ENCODE data around the gene SYMPK. TPM values are rescaled to one million over a fixed set of nuclear protein-coding genes. Genes with fewer than 3 reads are reported as not detected.
A peak's percentile ranks its signal among the peaks of the same experiment; 100 is the strongest.

The SYMPK gene
- total RNA-seq, 1 experiment from 2014 or later = 86.2 TPM

DNA sequence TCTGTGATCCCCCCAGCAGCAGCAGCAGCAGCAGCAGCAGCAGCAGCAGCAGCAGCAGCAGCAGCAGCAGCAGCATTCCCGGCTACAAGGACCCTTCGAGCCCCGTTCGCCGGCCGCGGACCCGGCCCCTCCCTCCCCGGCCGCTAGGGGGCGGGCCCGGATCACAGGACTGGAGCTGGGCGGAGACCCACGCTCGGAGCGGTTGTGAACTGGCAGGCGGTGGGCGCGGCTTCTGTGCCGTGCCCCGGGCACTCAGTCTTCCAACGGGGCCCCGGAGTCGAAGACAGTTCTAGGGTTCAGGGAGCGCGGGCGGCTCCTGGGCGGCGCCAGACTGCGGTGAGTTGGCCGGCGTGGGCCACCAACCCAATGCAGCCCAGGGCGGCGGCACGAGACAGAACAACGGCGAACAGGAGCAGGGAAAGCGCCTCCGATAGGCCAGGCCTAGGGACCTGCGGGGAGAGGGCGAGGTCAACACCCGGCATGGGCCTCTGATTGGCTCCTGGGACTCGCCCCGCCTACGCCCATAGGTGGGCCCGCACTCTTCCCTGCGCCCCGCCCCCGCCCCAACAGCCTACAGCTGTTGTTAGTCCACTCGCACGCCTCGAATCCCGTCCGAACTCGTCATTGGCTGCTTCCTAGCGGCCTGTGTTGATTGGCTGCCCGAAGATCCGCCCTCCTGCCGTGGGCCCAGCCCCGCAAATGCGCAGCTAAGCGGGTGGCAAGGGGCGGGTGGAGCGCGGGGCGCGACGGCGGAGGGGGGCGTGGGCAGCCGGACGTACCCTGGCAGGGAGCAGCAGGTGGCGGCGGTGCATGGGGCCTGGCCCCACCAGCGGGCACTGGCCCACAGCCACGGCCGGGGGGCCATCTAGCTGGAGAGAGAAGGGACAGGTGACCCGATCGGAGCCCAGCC, 92.5 kb downstream of the SYMPK start:
- POLR2A ChIA-PET = interaction anchor here (0.5 to 5.9 kb wide), 30 partner anchors 11 to 942 kb away, joined by 3 to 152 read pairs (median 5); partner anchors contain the start of genes CCDC61, DMPK, DMWD and FBXO46
- Mint-ChIP-seq H3K27ac (ENCODE audit: low read depth, unreplicated experiment) (peak overlapping the region; percentile 82), H3K9me3 (ENCODE audit: unreplicated experiment) (no peaks in the 10 kb centered on the region), H3K27me3 (ENCODE audit: insufficient read depth, unreplicated experiment) (no peaks in the 10 kb centered on the region), H3K36me3 (ENCODE audit: insufficient read depth, unreplicated experiment) (peaks cover 42% of the 10 kb centered on the region), H3K4me1 (ENCODE audit: insufficient read depth, unreplicated experiment) (peaks cover 12% of the 10 kb centered on the region), H3K4me3 (ENCODE audit: unreplicated experiment) (peak overlapping the region; percentile 84)
- TF ChIP-seq, protein P1, sequence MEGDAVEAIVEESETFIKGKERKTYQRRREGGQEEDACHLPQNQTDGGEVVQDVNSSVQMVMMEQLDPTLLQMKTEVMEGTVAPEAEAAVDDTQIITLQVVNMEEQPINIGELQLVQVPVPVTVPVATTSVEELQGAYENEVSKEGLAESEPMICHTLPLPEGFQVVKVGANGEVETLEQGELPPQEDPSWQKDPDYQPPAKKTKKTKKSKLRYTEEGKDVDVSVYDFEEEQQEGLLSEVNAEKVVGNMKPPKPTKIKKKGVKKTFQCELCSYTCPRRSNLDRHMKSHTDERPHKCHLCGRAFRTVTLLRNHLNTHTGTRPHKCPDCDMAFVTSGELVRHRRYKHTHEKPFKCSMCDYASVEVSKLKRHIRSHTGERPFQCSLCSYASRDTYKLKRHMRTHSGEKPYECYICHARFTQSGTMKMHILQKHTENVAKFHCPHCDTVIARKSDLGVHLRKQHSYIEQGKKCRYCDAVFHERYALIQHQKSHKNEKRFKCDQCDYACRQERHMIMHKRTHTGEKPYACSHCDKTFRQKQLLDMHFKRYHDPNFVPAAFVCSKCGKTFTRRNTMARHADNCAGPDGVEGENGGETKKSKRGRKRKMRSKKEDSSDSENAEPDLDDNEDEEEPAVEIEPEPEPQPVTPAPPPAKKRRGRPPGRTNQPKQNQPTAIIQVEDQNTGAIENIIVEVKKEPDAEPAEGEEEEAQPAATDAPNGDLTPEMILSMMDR (IDR thresholded peaks at IDR 0.05; ENCODE audit: unreplicated experiment) = peak; percentile 86
- CTCF ChIA-PET = interaction anchor here (0.5 to 2.3 kb wide), 14 partner anchors 12 to 871 kb away, joined by 3 to 20 read pairs (median 4); partner anchors contain the start of genes DMPK, DMWD and FBXO46
- no TSS peak for BruUV-seq (replicated peaks)
- intact Hi-C loops (cut with micrococcal nuclease) = loop anchor here (1.0 to 2.0 kb wide), 3 partner anchors 9 to 112 kb away; no protein-coding TSS in a partner anchor
- DNase-seq (ENCODE audit: unreplicated experiment) = peak; percentile 99

DNA sequence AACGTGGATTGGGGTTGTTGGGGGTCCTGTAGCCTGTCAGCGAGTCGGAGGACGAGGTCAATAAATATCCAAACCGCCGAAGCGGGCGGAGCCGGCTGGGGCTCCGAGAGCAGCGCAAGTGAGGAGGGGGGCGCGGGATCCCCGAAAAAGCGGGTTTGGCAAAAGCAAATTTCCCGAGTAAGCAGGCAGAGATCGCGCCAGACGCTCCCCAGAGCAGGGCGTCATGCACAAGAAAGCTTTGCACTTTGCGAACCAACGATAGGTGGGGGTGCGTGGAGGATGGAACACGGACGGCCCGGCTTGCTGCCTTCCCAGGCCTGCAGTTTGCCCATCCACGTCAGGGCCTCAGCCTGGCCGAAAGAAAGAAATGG, 93.1 kb downstream of the SYMPK start:
- H3K27ac Mint-ChIP-seq (ENCODE audit: low read depth, unreplicated experiment) = peak overlapping the region; percentile 82
- H3K36me3 Mint-ChIP-seq (ENCODE audit: insufficient read depth, unreplicated experiment) = peaks cover 37% of the 10 kb centered on the region
- ChIA-PET CTCF (interaction anchor here (0.6 to 2.3 kb wide), 16 partner anchors 12 to 872 kb away, joined by 3 to 20 read pairs (median 4); partner anchors contain the start of genes DMPK, DMWD and FBXO46), POLR2A (interaction anchor here (0.6 to 5.9 kb wide), 34 partner anchors 11 to 942 kb away, joined by 3 to 152 read pairs (median 6); partner anchors contain the start of genes CCDC61, DMPK, DMWD and FBXO46)
- H3K27me3 Mint-ChIP-seq (ENCODE audit: insufficient read depth, unreplicated experiment) = no peaks in the 10 kb centered on the region
- peak overlapping the region; percentile 84 for H3K4me3 Mint-ChIP-seq (ENCODE audit: unreplicated experiment)
- intact Hi-C loops (cut with micrococcal nuclease) = loop anchor here (1.0 to 2.0 kb wide), 4 partner anchors 9 to 113 kb away; partner anchors contain the start of gene QPCTL
- no peaks in the 10 kb centered on the region for H3K9me3 Mint-ChIP-seq (ENCODE audit: unreplicated experiment)
- no TSS peak for BruUV-seq (replicated peaks)
- H3K4me1 Mint-ChIP-seq (ENCODE audit: insufficient read depth, unreplicated experiment) = peaks cover 12% of the 10 kb centered on the region
- peak; percentile 56 for DNase-seq (ENCODE audit: unreplicated experiment)
- TF ChIP-seq, protein P1 (IDR thresholded peaks at IDR 0.05; ENCODE audit: unreplicated experiment) = no peak

DNA sequence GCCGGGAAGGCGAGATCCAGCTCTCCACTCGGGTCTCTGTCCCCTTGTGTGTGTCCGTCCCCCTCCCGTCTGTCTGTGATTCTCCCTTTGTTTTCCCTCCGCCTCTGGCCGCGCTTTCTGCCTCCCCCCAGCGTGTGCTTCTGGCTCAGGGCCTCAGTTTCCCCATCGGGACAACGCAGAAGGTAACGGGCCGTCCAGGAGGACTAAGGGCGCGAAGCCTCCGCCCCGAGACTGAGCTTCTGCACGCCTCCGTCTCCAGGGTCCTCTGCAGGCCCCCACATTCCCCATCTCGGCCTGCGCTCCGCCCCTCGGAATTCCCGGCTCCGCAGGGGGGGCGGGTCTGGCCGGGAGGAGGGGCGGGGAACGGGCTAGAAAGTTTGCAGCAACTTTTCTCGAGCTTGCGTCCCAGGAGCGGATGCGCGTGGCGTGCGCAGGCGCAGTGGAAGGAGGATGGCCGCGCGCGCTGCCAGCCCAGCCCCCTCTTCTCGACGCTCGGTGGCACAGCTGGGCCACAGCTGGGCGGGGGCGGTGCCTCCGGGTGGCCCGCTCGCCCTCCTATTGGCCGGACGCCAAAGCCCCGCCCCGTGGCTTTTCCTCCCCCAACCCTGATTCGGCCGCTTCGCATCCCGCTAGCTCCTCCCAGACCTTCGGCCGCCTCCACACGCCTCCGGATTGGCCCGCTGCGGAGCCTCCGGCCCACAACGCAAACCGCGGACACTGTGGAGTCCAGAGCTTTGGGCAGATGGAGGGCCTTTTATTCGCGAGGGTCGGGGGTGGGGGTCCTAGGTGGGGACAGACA, 93.8 kb downstream of the SYMPK start, which contains the start of gene SIX5:
SIX5 (minus strand) TSS at position 269 of the 799 bp plus-strand sequence. CDS start 408 bp downstream, outside the sequence.
- peak within 1 kb of the TSS; percentile 82 for H3K27ac Mint-ChIP-seq (ENCODE audit: low read depth, unreplicated experiment)
- peaks cover 39% of the 10 kb centered on the region for H3K36me3 Mint-ChIP-seq (ENCODE audit: insufficient read depth, unreplicated experiment)
- H3K4me1 Mint-ChIP-seq (ENCODE audit: insufficient read depth, unreplicated experiment) = peaks cover 12% of the 10 kb centered on the region
- no peaks in the 10 kb centered on the region for H3K9me3 Mint-ChIP-seq (ENCODE audit: unreplicated experiment)
- TSS peak; percentile 46 for BruUV-seq (replicated peaks)
- ChIA-PET CTCF (interaction anchor here (0.6 to 2.3 kb wide), 20 partner anchors 13 to 179 kb away, joined by 3 to 20 read pairs (median 4); partner anchors contain the start of genes DMPK, DMWD, FBXO46 and QPCTL), POLR2A (interaction anchor here (0.6 to 5.9 kb wide), 40 partner anchors 9 to 1986 kb away, joined by 3 to 152 read pairs (median 5); partner anchors contain the start of genes CCDC61, DMPK, DMWD and FBXO46)
- peak; percentile 99 for DNase-seq (ENCODE audit: unreplicated experiment)
- intact Hi-C loops (cut with micrococcal nuclease) = loop anchor here (1.0 kb wide), 1 partner anchor 77 kb away; the partner anchor contains the start of gene QPCTL
- TF ChIP-seq, protein P1 (IDR thresholded peaks at IDR 0.05; ENCODE audit: unreplicated experiment) = no peak
- no peaks in the 10 kb centered on the region for H3K27me3 Mint-ChIP-seq (ENCODE audit: insufficient read depth, unreplicated experiment)
- H3K4me3 Mint-ChIP-seq (ENCODE audit: unreplicated experiment) = peak within 1 kb of the TSS; percentile 84

All from MCF 10A (cell line).